ENCODE measurements around the gene FUZ.

Gene FUZ

DNA sequence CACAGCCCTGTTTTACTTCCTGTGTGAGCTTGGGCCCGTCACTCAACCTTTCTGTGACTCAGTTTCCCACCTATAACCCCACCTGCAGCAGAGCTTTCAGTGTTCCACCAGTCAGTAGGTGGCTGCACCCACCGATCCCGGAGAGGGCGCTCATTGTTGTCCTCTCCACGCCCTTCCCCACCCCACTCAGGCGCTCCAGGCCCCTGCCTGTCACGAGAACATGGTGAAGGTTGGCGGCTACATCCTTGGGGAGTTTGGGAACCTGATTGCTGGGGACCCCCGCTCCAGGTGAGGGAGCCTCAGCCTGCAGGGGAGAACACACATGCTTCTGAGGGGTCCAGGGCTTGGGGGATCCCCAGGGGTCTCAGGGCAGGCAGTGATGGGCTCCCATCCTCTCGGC lies 12.3 kb downstream of the FUZ start:
- TF ChIP-seq, protein P1, sequence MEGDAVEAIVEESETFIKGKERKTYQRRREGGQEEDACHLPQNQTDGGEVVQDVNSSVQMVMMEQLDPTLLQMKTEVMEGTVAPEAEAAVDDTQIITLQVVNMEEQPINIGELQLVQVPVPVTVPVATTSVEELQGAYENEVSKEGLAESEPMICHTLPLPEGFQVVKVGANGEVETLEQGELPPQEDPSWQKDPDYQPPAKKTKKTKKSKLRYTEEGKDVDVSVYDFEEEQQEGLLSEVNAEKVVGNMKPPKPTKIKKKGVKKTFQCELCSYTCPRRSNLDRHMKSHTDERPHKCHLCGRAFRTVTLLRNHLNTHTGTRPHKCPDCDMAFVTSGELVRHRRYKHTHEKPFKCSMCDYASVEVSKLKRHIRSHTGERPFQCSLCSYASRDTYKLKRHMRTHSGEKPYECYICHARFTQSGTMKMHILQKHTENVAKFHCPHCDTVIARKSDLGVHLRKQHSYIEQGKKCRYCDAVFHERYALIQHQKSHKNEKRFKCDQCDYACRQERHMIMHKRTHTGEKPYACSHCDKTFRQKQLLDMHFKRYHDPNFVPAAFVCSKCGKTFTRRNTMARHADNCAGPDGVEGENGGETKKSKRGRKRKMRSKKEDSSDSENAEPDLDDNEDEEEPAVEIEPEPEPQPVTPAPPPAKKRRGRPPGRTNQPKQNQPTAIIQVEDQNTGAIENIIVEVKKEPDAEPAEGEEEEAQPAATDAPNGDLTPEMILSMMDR (IDR thresholded peaks at IDR 0.05; ENCODE audit: insufficient read depth, low read length, poor library complexity, severe bottlenecking): no peak
- no peak for TF ChIP-seq EZH2phosphoT487 (conservative IDR thresholded peaks at IDR 0.05; ENCODE audit: low read length)
- H3K4me2 ChIP-seq (ENCODE audit: low read depth, low read length, poor library complexity, severe bottlenecking): no peak overlapping the region
- no peaks in the 10 kb centered on the region for H3K9me2 ChIP-seq (replicated peaks; ENCODE audit: insufficient read depth, low read length)
- H3K79me2 ChIP-seq (ENCODE audit: insufficient read depth, low read length): no peaks in the 10 kb centered on the region
- no peaks in the 10 kb centered on the region for H4K20me1 ChIP-seq (ENCODE audit: low read depth, low read length)
- no peak overlapping the region for H3K9ac ChIP-seq (ENCODE audit: low read length)
- no peaks in the 10 kb centered on the region for H3K27me3 ChIP-seq (ENCODE audit: low read length)
- H3K4me3 ChIP-seq (ENCODE audit: insufficient read depth, low read length, poor library complexity, severe bottlenecking): no peak overlapping the region
- no peak overlapping the region for H3K27ac ChIP-seq (ENCODE audit: low read depth, low read length)
- no peaks in the 10 kb centered on the region for H3K36me3 ChIP-seq (ENCODE audit: low read length)
- no peak overlapping the region for H2AFZ ChIP-seq (ENCODE audit: low read depth, low read length, severe bottlenecking)
- no peaks in the 10 kb centered on the region for H3F3A ChIP-seq (ENCODE audit: insufficient read depth)
- H3K9me3 ChIP-seq (ENCODE audit: insufficient read depth, low read length): no peaks in the 10 kb centered on the region

DNA sequence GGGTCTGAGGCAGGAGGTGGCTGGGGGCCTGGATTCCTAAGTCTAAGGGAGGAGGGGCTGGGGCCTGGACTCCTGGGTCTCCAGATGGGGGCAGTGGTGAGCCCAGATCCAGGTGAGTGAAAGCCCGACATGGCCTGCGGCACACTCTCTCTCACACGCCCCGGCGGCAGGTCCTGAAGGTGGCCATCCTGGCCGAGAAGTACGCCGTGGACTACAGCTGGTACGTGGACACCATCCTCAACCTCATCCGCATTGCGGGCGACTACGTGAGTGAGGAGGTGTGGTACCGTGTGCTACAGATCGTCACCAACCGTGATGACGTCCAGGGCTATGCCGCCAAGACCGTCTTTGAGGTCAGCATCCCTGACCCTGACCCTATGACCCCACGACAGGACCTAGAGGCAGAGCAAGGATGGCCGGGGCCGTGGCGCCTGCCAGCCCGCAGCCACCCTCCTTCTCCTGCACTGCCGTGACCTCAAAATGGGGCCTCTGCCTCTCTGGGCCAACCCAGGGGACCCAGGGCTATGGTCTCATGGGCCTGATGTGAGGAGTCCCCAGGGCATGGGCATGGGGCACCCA lies 13.2 kb downstream of the FUZ start:
- no peak overlapping the region for H3K4me2 ChIP-seq (ENCODE audit: low read depth, low read length, poor library complexity, severe bottlenecking)
- H2AFZ ChIP-seq (ENCODE audit: low read depth, low read length, severe bottlenecking): no peak overlapping the region
- no peaks in the 10 kb centered on the region for H3K9me2 ChIP-seq (replicated peaks; ENCODE audit: insufficient read depth, low read length)
- no peaks in the 10 kb centered on the region for H3K36me3 ChIP-seq (ENCODE audit: low read length)
- no peak overlapping the region for H3K9ac ChIP-seq (ENCODE audit: low read length)
- H3K27ac ChIP-seq (ENCODE audit: low read depth, low read length): no peak overlapping the region
- no peak overlapping the region for H3K4me3 ChIP-seq (ENCODE audit: insufficient read depth, low read length, poor library complexity, severe bottlenecking)
- no peaks in the 10 kb centered on the region for H3F3A ChIP-seq (ENCODE audit: insufficient read depth)
- no peaks in the 10 kb centered on the region for H3K9me3 ChIP-seq (ENCODE audit: insufficient read depth, low read length)
- H3K79me2 ChIP-seq (ENCODE audit: insufficient read depth, low read length): no peaks in the 10 kb centered on the region
- H4K20me1 ChIP-seq (ENCODE audit: low read depth, low read length): no peaks in the 10 kb centered on the region
- H3K27me3 ChIP-seq (ENCODE audit: low read length): no peaks in the 10 kb centered on the region
- TF ChIP-seq, protein P1 (IDR thresholded peaks at IDR 0.05; ENCODE audit: insufficient read depth, low read length, poor library complexity, severe bottlenecking): no peak
- TF ChIP-seq EZH2phosphoT487 (conservative IDR thresholded peaks at IDR 0.05; ENCODE audit: low read length): no peak

DNA sequence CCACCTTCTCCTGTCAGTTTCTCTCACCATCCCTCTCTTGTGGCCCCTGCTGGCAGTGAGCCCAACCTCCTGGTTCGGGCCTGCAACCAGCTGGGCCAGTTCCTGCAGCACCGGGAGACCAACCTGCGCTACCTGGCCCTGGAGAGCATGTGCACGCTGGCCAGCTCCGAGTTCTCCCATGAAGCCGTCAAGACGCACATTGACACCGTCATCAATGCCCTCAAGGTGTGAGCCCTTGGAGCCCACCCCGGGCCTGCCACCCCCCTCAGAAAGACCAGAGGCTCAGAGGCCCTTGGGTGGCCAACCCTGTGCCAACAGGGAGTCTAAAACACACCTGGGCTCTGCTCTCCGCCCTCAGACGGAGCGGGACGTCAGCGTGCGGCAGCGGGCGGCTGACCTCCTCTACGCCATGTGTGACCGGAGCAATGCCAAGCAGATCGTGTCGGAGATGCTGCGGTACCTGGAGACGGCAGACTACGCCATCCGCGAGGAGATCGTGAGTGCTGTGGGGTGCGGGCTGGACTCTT lies 13.8 kb downstream of the FUZ start:
- H3K9ac ChIP-seq (ENCODE audit: low read length): no peak overlapping the region
- no peaks in the 10 kb centered on the region for H3F3A ChIP-seq (ENCODE audit: insufficient read depth)
- no peaks in the 10 kb centered on the region for H3K9me2 ChIP-seq (replicated peaks; ENCODE audit: insufficient read depth, low read length)
- H3K27ac ChIP-seq (ENCODE audit: low read depth, low read length): no peak overlapping the region
- H3K27me3 ChIP-seq (ENCODE audit: low read length): no peaks in the 10 kb centered on the region
- TF ChIP-seq, protein P1 (IDR thresholded peaks at IDR 0.05; ENCODE audit: insufficient read depth, low read length, poor library complexity, severe bottlenecking): no peak
- no peak for TF ChIP-seq EZH2phosphoT487 (conservative IDR thresholded peaks at IDR 0.05; ENCODE audit: low read length)
- no peaks in the 10 kb centered on the region for H3K36me3 ChIP-seq (ENCODE audit: low read length)
- no peaks in the 10 kb centered on the region for H4K20me1 ChIP-seq (ENCODE audit: low read depth, low read length)
- H3K4me3 ChIP-seq (ENCODE audit: insufficient read depth, low read length, poor library complexity, severe bottlenecking): no peak overlapping the region
- no peak overlapping the region for H2AFZ ChIP-seq (ENCODE audit: low read depth, low read length, severe bottlenecking)
- no peaks in the 10 kb centered on the region for H3K79me2 ChIP-seq (ENCODE audit: insufficient read depth, low read length)
- no peak overlapping the region for H3K4me2 ChIP-seq (ENCODE audit: low read depth, low read length, poor library complexity, severe bottlenecking)
- H3K9me3 ChIP-seq (ENCODE audit: insufficient read depth, low read length): no peaks in the 10 kb centered on the region
